ENCODE measurements around the gene LMX1B. TPM values are rescaled to one million over a fixed set of nuclear protein-coding genes. Genes with fewer than 3 reads are reported as not detected.

LMX1B gene
- total RNA-seq, 1 experiment from 2014 or later, result 12.4 TPM

DNA sequence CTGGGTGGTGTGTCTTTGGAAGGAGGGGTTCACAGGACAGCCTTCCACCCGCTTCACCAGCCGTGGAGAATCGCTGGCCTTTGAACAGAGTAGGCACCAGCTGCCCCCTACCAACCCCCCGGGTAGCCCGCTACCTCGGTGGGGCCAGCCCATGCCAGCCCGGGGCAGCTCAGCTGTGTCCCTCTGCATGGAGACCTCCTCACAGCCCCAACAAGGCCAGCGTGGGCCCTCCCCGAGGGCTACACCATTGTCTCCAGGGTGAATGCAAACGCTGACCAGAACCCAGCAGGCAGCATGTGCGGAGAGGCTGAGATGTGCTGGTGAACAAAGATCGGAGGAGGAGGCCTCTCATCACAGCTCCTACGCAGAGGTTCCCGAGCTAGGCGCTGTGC, 51.9 kb downstream of the LMX1B start:
- DNase-seq (ENCODE audit: low spot score), result no peak
- Mint-ChIP-seq H3K27me3 (ENCODE audit: low read depth) (peaks cover 18% of the 10 kb centered on the region), H3K36me3 (no peaks in the 10 kb centered on the region), H3K4me3 (peak overlapping the region; percentile 72), H3K4me1 (peaks cover 44% of the 10 kb centered on the region), H3K9me3 (no peaks in the 10 kb centered on the region), H3K27ac (no peak overlapping the region)
- POLR2A ChIA-PET, result interaction anchor here (0.6 kb wide), 1 partner anchor 37 kb away, joined by 4 read pairs; no protein-coding TSS in a partner anchor
- TF ChIP-seq IRF2 (CRISPR knock-in tag; IDR thresholded peaks at IDR 0.05; ENCODE audit: borderline replicate concordance, low read depth), result no peak
- 0 out of 2 replicates have a peak, but pooled peaks have one; percentile 18 for TF ChIP-seq SP1 (CRISPR knock-in tag; conservative IDR thresholded peaks at IDR 0.05)
- CTCF ChIA-PET, result interaction anchor here (0.6 to 5.0 kb wide), 14 partner anchors 8 to 116 kb away, joined by 3 to 36 read pairs (median 4); no protein-coding TSS in a partner anchor
- ATAC-seq, result no peak

- CTCF ChIA-PET, result interaction anchor here (0.6 to 5.0 kb wide), 10 partner anchors 8 to 56 kb away, joined by 3 to 36 read pairs (median 7); no protein-coding TSS in a partner anchor
- no peak for TF ChIP-seq ZNF317 (CRISPR knock-in tag; IDR thresholded peaks at IDR 0.05; ENCODE audit: borderline replicate concordance, low read depth)
- TF ChIP-seq, protein P1, sequence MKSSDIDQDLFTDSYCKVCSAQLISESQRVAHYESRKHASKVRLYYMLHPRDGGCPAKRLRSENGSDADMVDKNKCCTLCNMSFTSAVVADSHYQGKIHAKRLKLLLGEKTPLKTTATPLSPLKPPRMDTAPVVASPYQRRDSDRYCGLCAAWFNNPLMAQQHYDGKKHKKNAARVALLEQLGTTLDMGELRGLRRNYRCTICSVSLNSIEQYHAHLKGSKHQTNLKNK (CRISPR knock-in tag; IDR thresholded peaks at IDR 0.05), result no peak
- no peak for TF ChIP-seq ZNF263 (CRISPR knock-in tag; IDR thresholded peaks at IDR 0.05; ENCODE audit: low read depth)
- no peak for TF ChIP-seq IRF2 (CRISPR knock-in tag; IDR thresholded peaks at IDR 0.05; ENCODE audit: borderline replicate concordance, low read depth)
- no peak for TF ChIP-seq SMAD3 (CRISPR knock-in tag; IDR thresholded peaks at IDR 0.05; ENCODE audit: borderline replicate concordance)
- TF ChIP-seq FOXP1 (CRISPR knock-in tag; IDR thresholded peaks at IDR 0.05; ENCODE audit: borderline replicate concordance), result peak; percentile 57; the same call in 1 of the 2 replicates
- Mint-ChIP-seq H3K27ac (no peak overlapping the region), H3K9me3 (no peaks in the 10 kb centered on the region), H3K36me3 (no peaks in the 10 kb centered on the region), H3K4me1 (peaks cover 44% of the 10 kb centered on the region), H3K4me3 (no peak overlapping the region; the same call in 1 of the 2 replicates), H3K27me3 (ENCODE audit: low read depth) (peaks cover 22% of the 10 kb centered on the region)
- no peak for ATAC-seq
- DNase-seq (ENCODE audit: low spot score), result no peak
- POLR2A ChIA-PET, result no interaction called here
Observed at GRCh38 chr9:126666155-126666803, 52.6 kb downstream of the LMX1B start.

- DNase-seq (ENCODE audit: low spot score) (no peak), ATAC-seq (no peak)
- no peaks in the 10 kb centered on the region for H3K36me3 Mint-ChIP-seq
- H3K9me3 Mint-ChIP-seq, result no peaks in the 10 kb centered on the region
- no peak overlapping the region for H3K27ac Mint-ChIP-seq
- ChIA-PET CTCF (interaction anchor here (0.6 to 5.0 kb wide), 8 partner anchors 10 to 299 kb away, joined by 3 to 36 read pairs (median 4); no protein-coding TSS in a partner anchor), POLR2A (no interaction called here)
- no peak overlapping the region for H3K4me3 Mint-ChIP-seq
- TF ChIP-seq, protein P2, sequence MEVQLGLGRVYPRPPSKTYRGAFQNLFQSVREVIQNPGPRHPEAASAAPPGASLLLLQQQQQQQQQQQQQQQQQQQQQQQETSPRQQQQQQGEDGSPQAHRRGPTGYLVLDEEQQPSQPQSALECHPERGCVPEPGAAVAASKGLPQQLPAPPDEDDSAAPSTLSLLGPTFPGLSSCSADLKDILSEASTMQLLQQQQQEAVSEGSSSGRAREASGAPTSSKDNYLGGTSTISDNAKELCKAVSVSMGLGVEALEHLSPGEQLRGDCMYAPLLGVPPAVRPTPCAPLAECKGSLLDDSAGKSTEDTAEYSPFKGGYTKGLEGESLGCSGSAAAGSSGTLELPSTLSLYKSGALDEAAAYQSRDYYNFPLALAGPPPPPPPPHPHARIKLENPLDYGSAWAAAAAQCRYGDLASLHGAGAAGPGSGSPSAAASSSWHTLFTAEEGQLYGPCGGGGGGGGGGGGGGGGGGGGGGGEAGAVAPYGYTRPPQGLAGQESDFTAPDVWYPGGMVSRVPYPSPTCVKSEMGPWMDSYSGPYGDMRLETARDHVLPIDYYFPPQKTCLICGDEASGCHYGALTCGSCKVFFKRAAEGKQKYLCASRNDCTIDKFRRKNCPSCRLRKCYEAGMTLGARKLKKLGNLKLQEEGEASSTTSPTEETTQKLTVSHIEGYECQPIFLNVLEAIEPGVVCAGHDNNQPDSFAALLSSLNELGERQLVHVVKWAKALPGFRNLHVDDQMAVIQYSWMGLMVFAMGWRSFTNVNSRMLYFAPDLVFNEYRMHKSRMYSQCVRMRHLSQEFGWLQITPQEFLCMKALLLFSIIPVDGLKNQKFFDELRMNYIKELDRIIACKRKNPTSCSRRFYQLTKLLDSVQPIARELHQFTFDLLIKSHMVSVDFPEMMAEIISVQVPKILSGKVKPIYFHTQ (CRISPR knock-in tag; IDR thresholded peaks at IDR 0.05), result no peak
- TF ChIP-seq, protein P3, sequence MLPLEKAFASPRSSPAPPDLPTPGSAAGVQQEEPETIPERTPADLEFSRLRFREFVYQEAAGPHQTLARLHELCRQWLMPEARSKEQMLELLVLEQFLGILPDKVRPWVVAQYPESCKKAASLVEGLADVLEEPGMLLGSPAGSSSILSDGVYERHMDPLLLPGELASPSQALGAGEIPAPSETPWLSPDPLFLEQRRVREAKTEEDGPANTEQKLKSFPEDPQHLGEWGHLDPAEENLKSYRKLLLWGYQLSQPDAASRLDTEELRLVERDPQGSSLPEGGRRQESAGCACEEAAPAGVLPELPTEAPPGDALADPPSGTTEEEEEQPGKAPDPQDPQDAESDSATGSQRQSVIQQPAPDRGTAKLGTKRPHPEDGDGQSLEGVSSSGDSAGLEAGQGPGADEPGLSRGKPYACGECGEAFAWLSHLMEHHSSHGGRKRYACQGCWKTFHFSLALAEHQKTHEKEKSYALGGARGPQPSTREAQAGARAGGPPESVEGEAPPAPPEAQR (CRISPR knock-in tag; IDR thresholded peaks at IDR 0.05), result no peak
- H3K27me3 Mint-ChIP-seq (ENCODE audit: low read depth), result peaks cover 27% of the 10 kb centered on the region
- peaks cover 42% of the 10 kb centered on the region for H3K4me1 Mint-ChIP-seq
Observed at GRCh38 chr9:126667190-126668055, 53.7 kb downstream of the LMX1B start.

- H3K36me3 Mint-ChIP-seq, result no peaks in the 10 kb centered on the region
- no peak overlapping the region for H3K27ac Mint-ChIP-seq
- peaks cover 33% of the 10 kb centered on the region for H3K27me3 Mint-ChIP-seq (ENCODE audit: low read depth)
- POLR2A ChIA-PET, result no interaction called here
- CTCF ChIA-PET, result interaction anchor here (0.8 to 5.0 kb wide), 5 partner anchors 9 to 105 kb away, joined by 3 to 36 read pairs (median 4); no protein-coding TSS in a partner anchor
- ATAC-seq (no peak), DNase-seq (ENCODE audit: low spot score) (no peak)
- no peak overlapping the region for H3K4me3 Mint-ChIP-seq
- H3K4me1 Mint-ChIP-seq, result peaks cover 39% of the 10 kb centered on the region
- H3K9me3 Mint-ChIP-seq, result no peaks in the 10 kb centered on the region
- TF ChIP-seq ELF4 (CRISPR knock-in tag; IDR thresholded peaks at IDR 0.05; ENCODE audit: low read depth) (no peak), ZNF512 (CRISPR knock-in tag; IDR thresholded peaks at IDR 0.05; ENCODE audit: borderline replicate concordance) (no peak), CTCF (IDR thresholded peaks at IDR 0.05) (no peak), USF2 (CRISPR knock-in tag; IDR thresholded peaks at IDR 0.05) (no peak)
- TF ChIP-seq, protein P4, sequence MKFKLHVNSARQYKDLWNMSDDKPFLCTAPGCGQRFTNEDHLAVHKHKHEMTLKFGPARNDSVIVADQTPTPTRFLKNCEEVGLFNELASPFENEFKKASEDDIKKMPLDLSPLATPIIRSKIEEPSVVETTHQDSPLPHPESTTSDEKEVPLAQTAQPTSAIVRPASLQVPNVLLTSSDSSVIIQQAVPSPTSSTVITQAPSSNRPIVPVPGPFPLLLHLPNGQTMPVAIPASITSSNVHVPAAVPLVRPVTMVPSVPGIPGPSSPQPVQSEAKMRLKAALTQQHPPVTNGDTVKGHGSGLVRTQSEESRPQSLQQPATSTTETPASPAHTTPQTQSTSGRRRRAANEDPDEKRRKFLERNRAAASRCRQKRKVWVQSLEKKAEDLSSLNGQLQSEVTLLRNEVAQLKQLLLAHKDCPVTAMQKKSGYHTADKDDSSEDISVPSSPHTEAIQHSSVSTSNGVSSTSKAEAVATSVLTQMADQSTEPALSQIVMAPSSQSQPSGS (CRISPR knock-in tag; IDR thresholded peaks at IDR 0.05; ENCODE audit: borderline replicate concordance, low read depth), result no peak
Observed at GRCh38 chr9:126668058-126668457, 54.3 kb downstream of the LMX1B start.

Data from WTC11 (cell line).